Caco-2 (cell line): ENCODE measurements around the gene TENM3. TPM values are rescaled to one million over a fixed set of nuclear protein-coding genes. Genes with fewer than 3 reads are reported as not detected.

Source experiments
- BruUV-seq: library from RNA; stranded (reverse); fragments of 400-500 nt; replicated peaks from 2 replicates; lab custom pipeline; 2021; lab: Mats Ljungman, UMichigan
- CTCF ChIA-PET: fragments of 300-600 bp; sonication (Branson Sonifier 250); formaldehyde crosslinking; loops from one replicate; lab custom pipeline; 2022; ENCODE audit warnings: antibody characterized with exemption; lab: Charles Lee
- POLR2A ChIA-PET: fragments of 300-600 bp; sonication (Branson Sonifier 250); formaldehyde crosslinking; loops from one replicate; lab custom pipeline; 2022; ENCODE audit warnings: antibody characterized with exemption; lab: Charles Lee
- DNase-seq, 2 experiments: peaks; one replicate each; pipeline versions ENCODE4 v3.0.0 to v3.0.0-alpha.2; 2020 to 2022
- H3K27me3 ChIP-seq: replicated peaks from 2 replicates; pipeline ENCODE4 v1.6.0; 2011; ENCODE audit warnings: low read length; ENCODE audit not compliant: control insufficient read depth, insufficient read depth
- H3K36me3 ChIP-seq: 2 replicates; pipeline ENCODE4 v1.5.1; 2011; ENCODE audit warnings: low read length; ENCODE audit not compliant: control insufficient read depth, insufficient read depth
- H3K4me1 ChIP-seq: fragments of 250-450 bp; sonication (Bioruptor Pico); 2 replicates; pipeline ENCODE4 v1.5.1; 2020; ENCODE audit warnings: mild to moderate bottlenecking
- H3K4me3 ChIP-seq: 2 replicates; pipeline ENCODE4 v1.5.1; 2011; ENCODE audit warnings: low read depth, mild to moderate bottlenecking, control low read depth, low read length
- H3K9me3 ChIP-seq: fragments of 250-450 bp; sonication (Bioruptor Pico); 2 replicates; pipeline ENCODE4 v1.5.1; 2020; ENCODE audit warnings: mild to moderate bottlenecking, moderate library complexity
- H3K27ac Mint-ChIP-seq: one replicate; pipeline ENCODE4 v1.8.0; 2022; ENCODE audit warnings: mixed read lengths; ENCODE audit not compliant: unreplicated experiment
- H3K27me3 Mint-ChIP-seq: one replicate; pipeline ENCODE4 v1.8.0; 2022; ENCODE audit warnings: mixed read lengths; ENCODE audit not compliant: insufficient read depth, unreplicated experiment
- H3K36me3 Mint-ChIP-seq: one replicate; pipeline ENCODE4 v1.8.0; 2022; ENCODE audit warnings: mild to moderate bottlenecking, mixed read lengths; ENCODE audit not compliant: insufficient read depth, unreplicated experiment
- H3K4me1 Mint-ChIP-seq: one replicate; pipeline ENCODE4 v1.8.0; 2022; ENCODE audit warnings: low read depth, mixed read lengths; ENCODE audit not compliant: unreplicated experiment
- H3K4me3 Mint-ChIP-seq: one replicate; pipeline ENCODE4 v1.8.0; 2022; ENCODE audit warnings: mild to moderate bottlenecking, moderate library complexity, mixed read lengths; ENCODE audit not compliant: unreplicated experiment
- H3K9me3 Mint-ChIP-seq: one replicate; pipeline ENCODE4 v1.8.0; 2022; ENCODE audit warnings: mixed read lengths; ENCODE audit not compliant: unreplicated experiment
- intact Hi-C: fragments of 100-400 bp; cut with micrococcal nuclease; formaldehyde crosslinking; loops from one replicate; pipeline ENCODE4 v1.10.0; 2022; ENCODE audit not compliant: unreplicated experiment
- total RNA-seq: library from RNA; stranded (reverse); gene quantifications from 2 replicates; pipeline ENCODE4 v1.2.3, GENCODE V29; 2022
- TF ChIP-seq, protein P1 (sequence below), 2 experiments: fragments of 200-600 bp in 1 of 2; IDR thresholded peaks; 1 replicate in 1 of 2; 2 replicates in 1 of 2; pipeline versions ENCODE4 v1.5.1 to v1.8.0; 2011 to 2022; ENCODE audit warnings: antibody characterized with exemption in 1 of 2, control low read depth in 1 of 2, inconsistent platforms in 1 of 2, low read depth in 1 of 2, low read length in 1 of 2, mild to moderate bottlenecking in 1 of 2, moderate library complexity in 1 of 2; ENCODE audit not compliant: insufficient read depth in 1 of 2, severe bottlenecking in 1 of 2, unreplicated experiment in 1 of 2

The TENM3 gene
- total RNA-seq, 1 experiment from 2014 or later, result 94.7 TPM

DNA sequence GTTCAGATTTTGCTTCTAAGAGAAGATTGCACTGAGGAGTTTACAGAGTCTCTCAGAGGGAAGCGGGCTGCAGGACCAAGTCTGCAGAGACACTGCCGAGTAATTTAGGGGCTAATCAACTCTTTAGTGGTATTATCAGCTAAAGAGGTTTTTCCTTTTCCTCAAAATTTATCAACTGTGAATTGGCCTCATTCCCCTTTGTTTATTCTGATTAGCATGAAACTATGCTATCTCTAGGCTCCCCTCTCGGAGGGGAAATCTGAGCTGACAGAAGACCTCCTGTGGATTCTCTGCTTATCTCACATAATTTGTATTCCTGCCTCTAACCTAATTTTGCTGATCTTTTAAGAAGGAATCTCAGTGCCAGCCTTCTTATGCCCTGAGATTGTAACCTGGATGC lies 473.0 kb downstream of the TENM3 start:
- TF ChIP-seq, protein P1, sequence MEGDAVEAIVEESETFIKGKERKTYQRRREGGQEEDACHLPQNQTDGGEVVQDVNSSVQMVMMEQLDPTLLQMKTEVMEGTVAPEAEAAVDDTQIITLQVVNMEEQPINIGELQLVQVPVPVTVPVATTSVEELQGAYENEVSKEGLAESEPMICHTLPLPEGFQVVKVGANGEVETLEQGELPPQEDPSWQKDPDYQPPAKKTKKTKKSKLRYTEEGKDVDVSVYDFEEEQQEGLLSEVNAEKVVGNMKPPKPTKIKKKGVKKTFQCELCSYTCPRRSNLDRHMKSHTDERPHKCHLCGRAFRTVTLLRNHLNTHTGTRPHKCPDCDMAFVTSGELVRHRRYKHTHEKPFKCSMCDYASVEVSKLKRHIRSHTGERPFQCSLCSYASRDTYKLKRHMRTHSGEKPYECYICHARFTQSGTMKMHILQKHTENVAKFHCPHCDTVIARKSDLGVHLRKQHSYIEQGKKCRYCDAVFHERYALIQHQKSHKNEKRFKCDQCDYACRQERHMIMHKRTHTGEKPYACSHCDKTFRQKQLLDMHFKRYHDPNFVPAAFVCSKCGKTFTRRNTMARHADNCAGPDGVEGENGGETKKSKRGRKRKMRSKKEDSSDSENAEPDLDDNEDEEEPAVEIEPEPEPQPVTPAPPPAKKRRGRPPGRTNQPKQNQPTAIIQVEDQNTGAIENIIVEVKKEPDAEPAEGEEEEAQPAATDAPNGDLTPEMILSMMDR (IDR thresholded peaks at IDR 0.05; ENCODE audit: insufficient read depth in 1 of 2, low read depth in 1 of 2, low read length in 1 of 2, severe bottlenecking in 1 of 2, unreplicated experiment in 1 of 2), result no peak
- H3K36me3 Mint-ChIP-seq, result peaks cover 42% of the 10 kb centered on the region
- intact Hi-C loops, result no loop called here
- DNase-seq, result no peak
- H3K4me3 Mint-ChIP-seq, result no peak overlapping the region
- no peaks in the 10 kb centered on the region for H3K4me1 Mint-ChIP-seq
- no peaks in the 10 kb centered on the region for H3K9me3 ChIP-seq
- CTCF ChIA-PET, result no interaction called here
- no TSS peak for BruUV-seq
- no peaks in the 10 kb centered on the region for H3K9me3 Mint-ChIP-seq
- H3K4me1 ChIP-seq, result no peaks in the 10 kb centered on the region
- H3K27me3 Mint-ChIP-seq, result no peaks in the 10 kb centered on the region
- POLR2A ChIA-PET, result no interaction called here
- H3K36me3 ChIP-seq, result no peaks in the 10 kb centered on the region
- H3K4me3 ChIP-seq, result no peak overlapping the region
- H3K27ac Mint-ChIP-seq, result no peak overlapping the region
- H3K27me3 ChIP-seq, result no peaks in the 10 kb centered on the region

DNA sequence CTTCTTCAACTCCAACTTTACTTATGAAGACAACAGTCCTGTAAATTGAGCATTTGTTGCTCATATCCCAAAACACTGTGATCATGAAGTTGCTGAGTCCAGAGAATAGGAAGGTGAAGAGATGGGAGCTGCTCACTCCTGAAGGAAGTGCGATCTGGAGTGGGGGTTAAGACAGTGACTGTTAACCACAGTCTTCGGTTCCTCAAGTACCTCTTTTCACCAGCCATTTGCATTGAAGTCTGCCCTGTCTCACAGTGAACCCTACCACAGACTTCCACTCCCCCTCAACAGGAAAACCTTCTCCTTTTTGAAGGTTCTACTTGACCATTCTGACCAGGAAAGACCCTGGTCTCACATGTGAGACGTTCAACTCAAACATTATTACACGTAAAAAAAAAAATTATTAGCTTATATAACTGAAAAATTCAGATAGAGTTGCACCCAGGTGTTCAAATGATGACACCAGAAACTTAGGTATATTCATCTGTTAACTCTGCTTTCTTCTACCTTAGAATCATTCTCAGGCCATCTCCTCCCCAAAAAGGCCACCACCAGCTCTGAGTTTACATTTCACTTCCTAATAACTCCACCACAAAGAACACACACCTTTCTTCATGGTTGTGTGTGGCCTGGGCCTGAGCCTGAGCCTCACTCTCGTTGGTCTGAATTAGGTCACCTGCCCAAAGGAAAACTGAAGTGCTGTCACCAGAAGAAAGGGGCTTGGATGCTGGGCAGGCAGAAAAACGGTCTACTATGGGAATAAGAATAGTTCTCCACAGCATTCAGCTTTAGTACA lies 474.8 kb downstream of the TENM3 start:
- Mint-ChIP-seq H3K4me1 (no peaks in the 10 kb centered on the region), H3K9me3 (no peaks in the 10 kb centered on the region), H3K27ac (no peak overlapping the region), H3K36me3 (peaks cover 42% of the 10 kb centered on the region), H3K27me3 (no peaks in the 10 kb centered on the region), H3K4me3 (no peak overlapping the region)
- Histone ChIP-seq H3K27me3 (no peaks in the 10 kb centered on the region), H3K9me3 (no peaks in the 10 kb centered on the region), H3K4me1 (no peaks in the 10 kb centered on the region), H3K4me3 (no peak overlapping the region), H3K36me3 (no peaks in the 10 kb centered on the region)
- intact Hi-C loops, result no loop called here
- TF ChIP-seq, protein P1 (IDR thresholded peaks at IDR 0.05; ENCODE audit: insufficient read depth in 1 of 2, low read depth in 1 of 2, low read length in 1 of 2, severe bottlenecking in 1 of 2, unreplicated experiment in 1 of 2), result no peak
- CTCF ChIA-PET, result no interaction called here
- POLR2A ChIA-PET, result no interaction called here
- BruUV-seq, result no TSS peak
- DNase-seq, result no peak

DNA sequence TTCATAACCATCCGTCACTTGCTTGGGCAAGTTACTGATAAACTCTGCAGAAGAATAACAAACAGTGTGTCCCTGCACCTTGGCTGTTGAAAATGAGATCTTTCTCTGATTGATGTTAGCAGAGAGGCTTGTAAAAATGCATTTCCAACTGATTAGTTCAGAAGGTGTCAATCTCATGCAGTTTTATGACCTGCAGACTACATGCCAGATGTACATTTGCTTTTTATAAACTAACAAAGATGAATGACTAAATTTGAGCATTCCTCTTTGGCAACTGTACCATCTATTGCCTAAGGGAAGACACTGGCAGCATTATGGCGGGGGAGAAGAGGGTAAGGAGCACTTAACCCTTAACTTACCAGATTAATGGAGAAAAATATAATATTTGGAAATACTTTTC lies 481.2 kb downstream of the TENM3 start:
- H3K9me3 Mint-ChIP-seq, result no peaks in the 10 kb centered on the region
- no peak overlapping the region for H3K4me3 ChIP-seq
- no peak overlapping the region for H3K4me3 Mint-ChIP-seq
- no peak overlapping the region for H3K27ac Mint-ChIP-seq
- no peaks in the 10 kb centered on the region for H3K4me1 ChIP-seq
- POLR2A ChIA-PET, result no interaction called here
- no peaks in the 10 kb centered on the region for H3K27me3 ChIP-seq
- peaks cover 1% of the 10 kb centered on the region for H3K36me3 Mint-ChIP-seq
- no peaks in the 10 kb centered on the region for H3K4me1 Mint-ChIP-seq
- no TSS peak for BruUV-seq
- no peaks in the 10 kb centered on the region for H3K27me3 Mint-ChIP-seq
- CTCF ChIA-PET, result no interaction called here
- no peak for DNase-seq
- H3K9me3 ChIP-seq, result no peaks in the 10 kb centered on the region
- H3K36me3 ChIP-seq, result no peaks in the 10 kb centered on the region
- intact Hi-C loops, result no loop called here
- TF ChIP-seq, protein P1 (IDR thresholded peaks at IDR 0.05; ENCODE audit: insufficient read depth in 1 of 2, low read depth in 1 of 2, low read length in 1 of 2, severe bottlenecking in 1 of 2, unreplicated experiment in 1 of 2), result no peak
